Activated CD8-positive, alpha-beta T cell treated with anti-CD3 and anti-CD28 coated beads, Interleukin-2, amount 10 ng/mL, durations not matched to agents 7 days and 5 days (primary cell): ENCODE results near the gene DGKE. TPM values are rescaled to one million over a fixed set of nuclear protein-coding genes. Genes with fewer than 3 reads are reported as not detected.

Experiments
- ATAC-seq: fragments of 150-1000 bp; cut with Tn5 transposase; one replicate; pipeline ENCODE4 v1.10.0; 2021; ENCODE audit warnings: moderate library complexity
- CTCF ChIA-PET: fragments of 350-600 bp; sonication (Branson Sonifier 250); formaldehyde crosslinking; loops from one replicate; lab custom pipeline; 2021; ENCODE audit warnings: antibody characterized with exemption; lab: Charles Lee
- POLR2A ChIA-PET: fragments of 350-600 bp; sonication (Branson Sonifier 250); formaldehyde crosslinking; loops from one replicate; lab custom pipeline; 2021; ENCODE audit warnings: antibody characterized with exemption; lab: Charles Lee
- DNase-seq: peaks from one replicate; pipeline ENCODE4 v3.0.0-alpha.2; 2020
- H3K27ac Mint-ChIP-seq: one replicate; pipeline ENCODE4 v1.8.0; 2021; ENCODE audit warnings: mild to moderate bottlenecking, mixed read lengths
- H3K27me3 Mint-ChIP-seq: one replicate; pipeline ENCODE4 v1.8.0; 2021; ENCODE audit warnings: low read depth, mixed read lengths
- H3K36me3 Mint-ChIP-seq: one replicate; pipeline ENCODE4 v1.8.0; 2021; ENCODE audit warnings: low read depth, mixed read lengths
- H3K4me1 Mint-ChIP-seq: one replicate; pipeline ENCODE4 v1.8.0; 2021; ENCODE audit warnings: low read depth, mixed read lengths
- H3K4me3 Mint-ChIP-seq: one replicate; pipeline ENCODE4 v1.8.0; 2021; ENCODE audit warnings: mild to moderate bottlenecking, mixed read lengths
- H3K9me3 Mint-ChIP-seq: one replicate; pipeline ENCODE4 v1.8.0; 2022; ENCODE audit warnings: mixed read lengths; ENCODE audit not compliant: insufficient read depth
- total RNA-seq, 2 experiments: library from RNA; stranded (reverse); gene quantifications; one replicate each; pipeline ENCODE4 v1.2.3, GENCODE V29; 2021

DGKE gene
- total RNA-seq, 2 experiments from 2014 or later: 30.8 to 31.1 TPM

- no peak overlapping the region for H3K27ac Mint-ChIP-seq
- peaks cover 96% of the 10 kb centered on the region for H3K36me3 Mint-ChIP-seq
- DNase-seq: no peak
- H3K27me3 Mint-ChIP-seq: no peaks in the 10 kb centered on the region
- peaks cover 9% of the 10 kb centered on the region for H3K9me3 Mint-ChIP-seq
- CTCF ChIA-PET: interaction anchor here (0.7 to 1.9 kb wide), 2 partner anchors 22 to 72 kb away, joined by 3 to 7 read pairs; no protein-coding TSS in a partner anchor
- H3K4me1 Mint-ChIP-seq: no peaks in the 10 kb centered on the region
- H3K4me3 Mint-ChIP-seq: no peak overlapping the region
- ATAC-seq: no peak
- POLR2A ChIA-PET: interaction anchor here (1.1 kb wide), 1 partner anchor 57 kb away, joined by 3 read pairs; the partner anchor contains the start of genes C17orf67 and DGKE
These were observed 57.1 kb downstream of the DGKE start for GRCh38 chr17:56890906-56891674.

- no peak overlapping the region for H3K27ac Mint-ChIP-seq
- CTCF ChIA-PET: no interaction called here
- no peaks in the 10 kb centered on the region for H3K4me1 Mint-ChIP-seq
- H3K9me3 Mint-ChIP-seq: peaks cover 9% of the 10 kb centered on the region
- H3K27me3 Mint-ChIP-seq: no peaks in the 10 kb centered on the region
- no peak overlapping the region for H3K4me3 Mint-ChIP-seq
- peak; percentile 44 for DNase-seq
- H3K36me3 Mint-ChIP-seq: peaks cover 94% of the 10 kb centered on the region
- peak; percentile 42 for ATAC-seq
- POLR2A ChIA-PET: no interaction called here
These were observed 57.8 kb downstream of the DGKE start for GRCh38 chr17:56891751-56892150.

GRCh38 chr17:56892333-56892732, 58.4 kb downstream of the DGKE start:
- Mint-ChIP-seq H3K9me3 (peaks cover 9% of the 10 kb centered on the region), H3K27me3 (no peaks in the 10 kb centered on the region)

GRCh38 chr17:56893503-56893902, 59.6 kb downstream of the DGKE start:
- DNase-seq (no peak), ATAC-seq (no peak)
- Mint-ChIP-seq H3K27me3 (no peaks in the 10 kb centered on the region), H3K9me3 (peaks cover 4% of the 10 kb centered on the region), H3K4me1 (peaks cover 5% of the 10 kb centered on the region), H3K36me3 (peaks cover 94% of the 10 kb centered on the region), H3K4me3 (no peak overlapping the region), H3K27ac (no peak overlapping the region)
- CTCF ChIA-PET: interaction anchor here (0.8 to 1.8 kb wide), 3 partner anchors 10 to 58 kb away, joined by 3 to 4 read pairs (median 3); no protein-coding TSS in a partner anchor
- POLR2A ChIA-PET: no interaction called here

More at GRCh38 chr17:56892333-56892732, 58.4 kb downstream of the DGKE start:
- ChIA-PET CTCF (no interaction called here), POLR2A (no interaction called here)
- DNase-seq (no peak), ATAC-seq (no peak)
- H3K4me1 Mint-ChIP-seq: peaks cover under 1% of the 10 kb centered on the region
- H3K4me3 Mint-ChIP-seq: no peak overlapping the region
- H3K27ac Mint-ChIP-seq: no peak overlapping the region
- peaks cover 94% of the 10 kb centered on the region for H3K36me3 Mint-ChIP-seq

GRCh38 chr17:56894859-56895455, 61.0 kb downstream of the DGKE start:
- no peaks in the 10 kb centered on the region for H3K9me3 Mint-ChIP-seq
- H3K36me3 Mint-ChIP-seq: peaks cover 92% of the 10 kb centered on the region
- CTCF ChIA-PET: interaction anchor here (1.0 to 1.8 kb wide), 2 partner anchors 14 to 75 kb away, joined by 3 to 4 read pairs; no protein-coding TSS in a partner anchor
- H3K4me3 Mint-ChIP-seq: no peak overlapping the region
- H3K27me3 Mint-ChIP-seq: no peaks in the 10 kb centered on the region
- POLR2A ChIA-PET: interaction anchor here (0.5 kb wide), 1 partner anchor 8 kb away, joined by 3 read pairs; no protein-coding TSS in a partner anchor
- peaks cover 11% of the 10 kb centered on the region for H3K4me1 Mint-ChIP-seq
- DNase-seq: no peak
- no peak for ATAC-seq
- H3K27ac Mint-ChIP-seq: no peak overlapping the region

- Mint-ChIP-seq H3K4me3 (no peak overlapping the region), H3K27me3 (no peaks in the 10 kb centered on the region), H3K9me3 (no peaks in the 10 kb centered on the region), H3K4me1 (peaks cover 18% of the 10 kb centered on the region), H3K36me3 (peaks cover 89% of the 10 kb centered on the region), H3K27ac (no peak overlapping the region)
- no peak for ATAC-seq
- ChIA-PET CTCF (no interaction called here), POLR2A (no interaction called here)
- no peak for DNase-seq
These were observed 62.4 kb downstream of the DGKE start for GRCh38 chr17:56896217-56896967.

GRCh38 chr17:56896968-56897359, 63.0 kb downstream of the DGKE start:
- DNase-seq (no peak), ATAC-seq (no peak)
- Mint-ChIP-seq H3K36me3 (peaks cover 89% of the 10 kb centered on the region), H3K27ac (peak overlapping the region; percentile 40), H3K4me3 (no peak overlapping the region), H3K27me3 (no peaks in the 10 kb centered on the region), H3K9me3 (no peaks in the 10 kb centered on the region), H3K4me1 (peaks cover 20% of the 10 kb centered on the region)
- POLR2A ChIA-PET: no interaction called here
- CTCF ChIA-PET: no interaction called here

GRCh38 chr17:56897646-56898424, 63.9 kb downstream of the DGKE start:
- ChIA-PET CTCF (no interaction called here), POLR2A (interaction anchor here (2.9 kb wide), 1 partner anchor 16 kb away, joined by 11 read pairs; the partner anchor contains the start of gene TRIM25)
- Mint-ChIP-seq H3K27me3 (no peaks in the 10 kb centered on the region), H3K27ac (no peak overlapping the region), H3K9me3 (no peaks in the 10 kb centered on the region), H3K4me1 (peaks cover 20% of the 10 kb centered on the region), H3K36me3 (peaks cover 90% of the 10 kb centered on the region), H3K4me3 (no peak overlapping the region)
- DNase-seq (no peak), ATAC-seq (no peak)

- ChIA-PET CTCF (no interaction called here), POLR2A (interaction anchor here (0.9 to 2.9 kb wide), 2 partner anchors 11 to 15 kb away, joined by 3 to 11 read pairs; partner anchors contain the start of gene TRIM25)
- DNase-seq: no peak
- H3K4me1 Mint-ChIP-seq: peaks cover 20% of the 10 kb centered on the region
- no peak overlapping the region for H3K27ac Mint-ChIP-seq
- H3K36me3 Mint-ChIP-seq: peaks cover 86% of the 10 kb centered on the region
- H3K4me3 Mint-ChIP-seq: no peak overlapping the region
- no peaks in the 10 kb centered on the region for H3K27me3 Mint-ChIP-seq
- no peak for ATAC-seq
- no peaks in the 10 kb centered on the region for H3K9me3 Mint-ChIP-seq
These were observed 64.9 kb downstream of the DGKE start for GRCh38 chr17:56898874-56899273.

- Mint-ChIP-seq H3K27ac (peak overlapping the region; percentile 57), H3K36me3 (peaks cover 86% of the 10 kb centered on the region), H3K4me3 (no peak overlapping the region), H3K9me3 (no peaks in the 10 kb centered on the region), H3K4me1 (peaks cover 24% of the 10 kb centered on the region), H3K27me3 (no peaks in the 10 kb centered on the region)
- DNase-seq: no peak
- CTCF ChIA-PET: no interaction called here
- ATAC-seq: no peak
- POLR2A ChIA-PET: interaction anchor here (0.6 to 2.9 kb wide), 3 partner anchors 10 to 14 kb away, joined by 3 to 11 read pairs (median 3); partner anchors contain the start of gene TRIM25
These were observed 65.5 kb downstream of the DGKE start for GRCh38 chr17:56899403-56899802.

- Mint-ChIP-seq H3K27me3 (no peaks in the 10 kb centered on the region), H3K4me1 (peaks cover 39% of the 10 kb centered on the region), H3K9me3 (no peaks in the 10 kb centered on the region), H3K36me3 (peaks cover 82% of the 10 kb centered on the region), H3K4me3 (no peak overlapping the region), H3K27ac (no peak overlapping the region)
- POLR2A ChIA-PET: interaction anchor here (4.5 kb wide), 1 partner anchor 12 kb away, joined by 19 read pairs; the partner anchor contains the start of gene TRIM25
- no peak for DNase-seq
- CTCF ChIA-PET: interaction anchor here (0.9 kb wide), 1 partner anchor 37 kb away, joined by 3 read pairs; no protein-coding TSS in a partner anchor
- ATAC-seq: no peak
These were observed 68.4 kb downstream of the DGKE start for GRCh38 chr17:56902348-56902747.
